ENCODE data around the gene UNK.

The UNK gene

DNA sequence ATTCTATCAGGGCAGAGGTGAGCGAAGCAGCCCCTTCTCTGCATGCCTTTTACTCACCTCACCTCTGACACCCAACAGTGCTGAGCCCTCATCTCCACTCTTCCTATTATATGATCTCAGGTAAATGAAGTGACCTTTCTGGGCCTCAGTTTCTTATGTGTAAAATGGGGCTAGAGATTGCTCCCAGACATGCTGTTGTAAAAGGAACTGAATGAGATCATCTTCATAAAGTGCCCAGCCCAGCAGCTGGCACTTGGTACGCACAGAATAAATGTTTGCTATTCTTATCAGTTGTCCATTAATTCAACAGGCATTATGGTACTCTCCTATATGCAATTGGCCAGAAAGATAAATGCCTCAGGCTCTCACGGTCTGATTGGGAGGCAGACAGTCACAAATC lies 15.1 kb upstream of the UNK start:
- intact Hi-C loops (cut with DNase I): no loop called here
- peak in 2 of 10 donors; percentile 7 to 12 for DNase-seq

DNA sequence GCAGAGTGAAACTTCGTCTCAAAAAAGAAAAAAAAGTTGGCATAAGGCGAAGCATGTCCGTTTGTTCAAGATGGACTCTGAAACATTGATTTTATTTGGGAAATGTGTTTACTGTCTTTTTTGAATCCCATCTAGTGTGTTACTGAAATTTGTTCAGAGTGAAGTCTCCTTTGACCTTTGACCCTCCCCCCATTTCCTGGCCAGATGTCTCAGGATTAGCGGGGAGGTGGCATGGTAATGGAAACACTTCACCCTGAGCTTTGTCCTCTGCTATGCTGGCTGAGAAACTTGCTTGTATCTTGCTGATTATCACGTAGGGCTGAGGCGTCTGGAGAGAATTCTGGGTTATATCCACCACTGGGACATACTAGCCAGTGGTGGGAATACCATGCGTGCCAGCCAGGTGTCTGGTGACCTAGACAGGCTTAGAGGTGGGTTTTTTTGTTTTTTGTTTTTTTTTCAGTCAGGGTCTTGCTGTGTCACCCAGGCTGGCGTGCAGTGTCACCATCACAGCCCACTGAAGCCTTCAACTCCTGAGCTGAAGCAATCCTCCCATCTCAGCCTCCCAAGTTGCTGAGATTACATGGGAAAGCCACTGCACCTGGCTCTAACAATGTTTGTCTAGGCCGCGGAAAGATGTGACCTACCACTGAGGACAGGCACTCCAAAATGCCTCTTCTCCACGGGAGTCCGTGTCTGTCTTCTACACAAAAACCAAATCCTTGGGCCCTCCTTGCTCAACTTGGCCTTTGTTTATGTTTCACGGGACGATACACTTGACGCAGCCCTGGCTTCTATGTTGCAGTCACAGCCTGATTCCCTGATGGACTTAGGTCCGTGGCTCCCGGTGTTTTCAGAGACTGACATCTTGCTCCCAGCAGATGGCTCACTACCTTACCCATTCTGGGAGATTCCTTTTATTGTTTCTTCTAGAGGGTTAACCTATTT lies 13.0 kb upstream of the UNK start:
- intact Hi-C loops (cut with DNase I): no loop called here
- DNase-seq: peak in 3 of 10 donors; percentile 3 to 55 (median 55)

DNA sequence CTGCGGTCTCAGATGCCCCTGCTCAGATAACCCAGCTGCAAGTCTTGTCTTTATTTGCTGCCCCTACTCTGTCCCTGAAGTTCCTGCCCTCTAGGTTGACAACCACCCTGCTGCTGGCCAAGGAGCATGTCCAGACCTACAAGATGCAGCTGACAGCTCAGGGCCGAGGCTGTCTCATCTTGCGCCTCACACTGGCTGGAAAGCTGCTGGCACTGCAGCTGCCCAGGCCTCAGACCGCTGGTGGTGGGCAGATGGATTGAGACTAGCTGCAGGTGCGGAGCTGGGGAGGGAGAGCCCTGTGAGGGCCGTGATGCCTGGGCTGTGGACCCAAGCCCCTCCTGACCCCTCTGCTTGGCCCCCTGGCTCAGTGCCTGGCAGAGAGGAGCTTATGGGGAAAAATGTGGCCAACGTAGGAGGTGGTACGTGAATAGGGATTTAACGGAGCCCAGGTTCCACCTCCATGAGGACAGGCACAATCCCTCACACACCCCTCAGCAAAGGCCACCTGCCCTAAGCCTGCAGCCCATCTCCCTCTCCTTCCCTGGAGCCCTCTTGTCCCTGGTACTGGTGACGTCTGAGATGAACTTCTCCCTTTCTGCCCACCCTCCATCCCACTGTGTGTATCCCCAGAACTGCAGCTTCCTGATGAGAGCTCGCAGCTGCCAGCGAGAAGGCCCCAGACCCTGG lies 11.3 kb upstream of the UNK start:
- intact Hi-C loops (cut with DNase I): no loop called here
- peak in 4 of 10 donors; percentile 5 to 80 (median 60) for DNase-seq

DNA sequence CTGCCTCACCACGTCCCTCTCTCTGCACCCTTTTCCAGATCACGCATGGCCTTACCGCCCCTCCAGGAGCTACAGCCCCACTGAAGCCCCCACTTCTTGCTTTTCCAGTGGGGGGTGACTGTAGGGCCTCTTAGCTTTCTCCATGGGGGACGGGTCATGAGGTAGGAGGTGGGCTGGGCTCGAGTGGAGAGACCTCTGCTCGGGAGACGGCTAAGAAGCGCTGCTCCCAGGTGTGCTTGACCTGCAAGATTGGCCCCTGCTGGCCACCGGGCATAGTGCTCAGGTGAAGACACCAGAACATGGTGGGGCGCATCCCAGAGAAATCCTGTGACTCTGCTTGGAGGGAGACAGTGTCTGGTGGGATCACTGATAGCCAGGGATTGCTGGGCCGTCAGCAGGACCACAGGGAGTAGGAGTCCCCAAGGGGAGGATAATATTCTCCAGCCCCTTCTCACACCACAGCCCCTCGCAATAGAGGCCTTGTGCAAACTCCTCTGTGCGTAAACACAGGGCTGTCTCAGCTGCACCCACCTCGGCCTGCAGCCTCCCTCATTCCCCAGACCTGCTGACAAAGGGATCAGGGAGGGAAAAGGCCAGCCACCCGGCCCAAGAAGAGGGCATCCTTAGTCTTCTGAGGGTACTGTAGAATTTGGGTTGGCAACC lies 10.7 kb upstream of the UNK start:
- intact Hi-C loops (cut with DNase I): no loop called here
- peak in 3 of 10 donors; percentile 52 to 70 (median 58) for DNase-seq

DNA sequence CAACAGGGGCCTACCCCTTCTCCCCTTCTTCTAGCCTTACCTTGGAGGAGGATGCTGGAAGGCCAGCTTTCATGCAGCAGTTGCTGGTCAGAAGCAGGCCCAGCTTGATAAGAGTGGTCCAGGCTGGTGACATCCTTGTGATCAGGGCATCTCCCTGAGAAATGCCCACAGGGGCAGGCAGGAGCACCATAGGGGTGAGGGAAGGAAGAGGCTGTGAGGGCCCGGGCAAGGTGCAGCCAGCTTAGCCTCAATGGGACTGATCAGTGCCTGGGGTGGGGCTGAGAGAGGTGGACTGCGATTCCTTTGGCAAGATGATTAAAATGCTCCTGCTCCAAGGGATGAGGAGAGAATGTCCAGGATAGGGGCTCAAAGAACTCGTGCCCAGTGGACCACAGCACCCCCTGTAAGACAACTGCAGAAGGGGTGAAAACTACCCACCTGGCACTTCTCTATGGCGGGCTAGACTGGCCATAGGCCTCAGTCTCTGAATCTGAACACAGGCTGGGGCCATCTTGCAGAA lies 10.1 kb upstream of the UNK start:
- peak in 2 of 10 donors; percentile 49 to 50 for DNase-seq
- intact Hi-C loops (cut with DNase I): no loop called here

DNA sequence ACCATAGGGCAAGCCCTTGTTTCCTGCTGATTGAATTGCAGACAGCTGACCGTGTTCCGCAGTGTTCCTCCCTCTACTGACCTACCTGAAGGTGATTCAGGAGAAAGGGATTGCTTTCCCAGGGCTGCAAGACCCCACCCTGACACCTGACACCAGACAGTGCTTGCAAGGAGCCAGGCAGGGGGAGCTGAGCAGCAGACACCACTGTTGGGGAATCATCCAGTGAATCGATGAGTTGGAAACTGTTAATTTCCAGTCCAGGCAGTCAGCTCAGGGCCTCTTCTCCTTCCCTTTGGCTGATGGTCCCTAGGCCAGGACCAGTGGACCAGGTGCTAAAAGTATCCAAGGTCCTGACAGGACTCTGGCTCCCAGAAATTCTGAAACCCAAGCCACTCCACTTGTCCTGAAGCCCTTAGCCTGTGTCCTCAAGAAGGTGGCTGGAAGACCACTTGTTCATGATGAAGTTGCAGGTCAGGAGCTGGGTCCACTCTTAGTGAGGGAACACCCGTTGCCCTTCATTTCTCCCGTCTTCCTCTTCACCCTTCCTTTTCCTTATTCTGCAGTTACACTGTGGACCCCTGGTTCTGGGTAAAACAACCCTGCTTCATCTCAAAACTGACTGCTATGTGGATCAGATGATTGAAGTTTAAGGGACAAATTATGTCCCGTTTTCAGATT lies 9.5 kb upstream of the UNK start:
- peak in 2 of 10 donors; percentile 13 to 34 for DNase-seq
- intact Hi-C loops (cut with DNase I): loop anchor here (5.0 kb wide), 1 partner anchor 67 kb away; the partner anchor contains the start of gene UNC13D

DNA sequence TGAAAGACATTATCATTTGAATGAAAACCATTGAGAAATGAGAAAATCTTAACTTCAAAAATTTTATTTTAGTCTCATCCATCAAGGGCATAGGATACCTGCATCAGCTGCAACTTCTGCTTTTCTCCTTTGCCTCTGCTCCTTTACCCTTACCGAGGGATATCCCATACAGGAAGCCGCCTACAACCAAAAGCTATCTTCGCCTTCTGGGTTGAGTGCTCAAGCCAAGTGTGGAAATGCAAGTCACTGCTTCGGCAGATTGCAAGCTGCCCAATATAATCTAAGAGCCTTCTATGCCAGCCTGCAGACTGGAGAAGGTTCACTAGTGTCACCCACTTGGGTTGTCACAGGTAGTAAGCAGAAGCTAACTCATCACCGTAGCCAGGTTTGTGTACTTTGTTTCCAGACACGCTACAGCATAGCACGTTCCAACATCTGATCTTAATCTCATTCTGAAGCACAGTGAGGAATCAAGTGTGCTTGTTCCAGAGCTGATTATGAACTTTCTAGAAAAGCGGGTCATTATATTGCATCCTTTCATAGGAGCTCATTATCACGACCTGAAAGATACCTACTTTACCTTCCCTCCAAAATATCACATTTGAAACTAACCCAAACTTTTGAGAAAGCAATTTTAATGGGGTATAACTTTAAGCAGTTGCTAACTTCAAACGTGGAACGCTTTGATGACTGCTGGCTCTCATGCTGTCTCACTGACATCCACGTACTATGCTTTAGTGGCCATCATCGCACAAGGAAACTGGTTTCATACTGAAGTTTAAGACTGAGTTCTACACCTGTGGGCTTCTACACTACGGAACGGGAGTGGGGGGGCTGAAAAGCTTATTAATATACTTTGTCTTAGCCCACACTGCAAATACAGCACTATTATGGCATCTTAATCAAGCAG lies 8.0 kb upstream of the UNK start:
- intact Hi-C loops (cut with DNase I): loop anchor here (5.0 kb wide), 1 partner anchor 66 kb away; the partner anchor contains the start of gene UNC13D
- peak in 2 of 10 donors; percentile 20 to 38 for DNase-seq

DNA sequence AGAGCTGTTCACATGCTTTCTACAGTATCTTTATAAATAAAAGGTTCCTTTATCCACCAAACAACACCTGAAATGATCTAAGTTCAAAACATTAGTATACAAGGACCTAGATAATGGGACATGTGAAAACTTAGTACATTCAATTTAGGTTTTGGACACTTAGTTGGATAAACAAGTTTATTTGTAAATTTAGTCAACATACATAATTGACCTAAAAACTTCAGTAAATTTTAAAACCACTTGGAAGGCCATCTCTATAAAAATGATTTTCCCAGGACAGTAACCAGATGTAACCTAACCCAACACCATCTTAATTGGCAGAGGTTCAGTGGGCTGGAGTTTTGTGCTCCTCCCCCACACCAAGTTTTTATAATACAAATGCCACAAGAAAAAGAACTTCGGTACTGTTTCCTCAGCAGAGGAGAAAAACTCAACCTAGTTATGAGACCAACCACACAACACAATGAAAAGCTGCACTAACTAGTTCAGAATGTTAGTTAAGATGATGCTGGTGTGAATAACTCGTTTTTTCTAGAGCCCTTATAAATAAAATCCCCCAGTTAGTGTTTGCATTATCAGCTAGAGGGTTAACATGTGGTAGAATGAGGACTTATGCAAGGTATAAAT lies 7.2 kb upstream of the UNK start:
- intact Hi-C loops (cut with DNase I): loop anchor here (5.0 kb wide), 1 partner anchor 65 kb away; the partner anchor contains the start of gene UNC13D

DNA sequence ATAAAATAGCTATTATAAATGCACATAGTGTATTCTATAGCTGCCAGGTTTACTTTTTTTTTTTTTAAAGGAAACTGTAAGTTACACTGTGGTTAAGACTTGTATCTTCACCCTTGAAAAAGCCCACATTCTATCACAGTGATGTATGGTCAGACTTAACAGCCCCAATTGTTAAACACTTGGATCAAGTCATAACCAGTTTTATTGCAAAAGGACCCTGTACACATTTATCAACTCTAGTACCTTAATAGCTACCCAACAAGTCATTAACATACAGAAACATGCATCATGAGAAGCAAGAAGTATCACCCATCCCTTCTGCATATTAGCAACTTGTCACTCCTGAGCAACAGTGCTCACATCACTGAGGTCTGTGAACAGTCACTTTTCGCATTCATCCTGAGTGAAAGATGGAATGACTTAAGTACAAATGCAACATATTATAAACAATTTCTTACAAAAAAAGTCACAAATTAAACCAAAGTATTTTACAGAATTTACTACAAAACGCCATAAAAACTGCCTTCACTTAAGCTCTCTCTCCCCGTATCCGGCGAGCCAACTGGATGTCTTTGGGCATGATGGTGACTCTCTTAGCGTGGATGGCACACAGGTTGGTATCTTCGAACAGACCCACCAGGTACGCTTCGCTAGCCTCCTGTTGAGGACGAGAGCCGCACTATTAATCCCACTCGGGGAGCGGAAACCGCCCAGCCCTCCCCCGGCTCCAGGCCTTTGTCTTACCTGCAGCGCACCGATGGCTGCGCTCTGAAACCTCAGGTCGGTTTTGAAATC lies 6.3 kb upstream of the UNK start:
- DNase-seq: peak in 1 of 10 donors; percentile 70
- intact Hi-C loops (cut with DNase I): loop anchor here (5.0 kb wide), 1 partner anchor 64 kb away; the partner anchor contains the start of gene UNC13D

More for the DNA sequence above, 7.2 kb upstream of the UNK start:
- peak in 1 of 10 donors; percentile 4 for DNase-seq

DNA sequence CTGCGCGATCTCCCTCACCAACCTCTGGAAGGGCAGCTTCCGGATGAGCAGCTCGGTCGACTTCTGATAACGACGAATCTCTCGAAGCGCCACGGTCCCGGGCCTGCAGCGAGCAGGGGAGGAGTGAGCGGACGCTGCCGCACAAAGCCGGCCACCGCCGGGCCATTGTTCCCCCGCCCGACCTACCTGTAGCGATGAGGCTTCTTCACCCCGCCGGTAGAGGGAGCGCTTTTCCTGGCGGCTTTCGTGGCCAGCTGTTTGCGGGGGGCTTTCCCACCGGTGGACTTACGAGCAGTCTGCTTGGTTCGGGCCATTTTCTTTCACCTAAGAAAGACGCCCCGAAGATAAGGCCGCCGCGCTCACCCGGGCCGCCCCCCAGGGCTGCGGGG lies 5.8 kb upstream of the UNK start:
- intact Hi-C loops (cut with DNase I): loop anchor here (5.0 kb wide), 1 partner anchor 63 kb away; the partner anchor contains the start of gene UNC13D
- peak in 1 of 10 donors; percentile 79 for DNase-seq

DNA sequence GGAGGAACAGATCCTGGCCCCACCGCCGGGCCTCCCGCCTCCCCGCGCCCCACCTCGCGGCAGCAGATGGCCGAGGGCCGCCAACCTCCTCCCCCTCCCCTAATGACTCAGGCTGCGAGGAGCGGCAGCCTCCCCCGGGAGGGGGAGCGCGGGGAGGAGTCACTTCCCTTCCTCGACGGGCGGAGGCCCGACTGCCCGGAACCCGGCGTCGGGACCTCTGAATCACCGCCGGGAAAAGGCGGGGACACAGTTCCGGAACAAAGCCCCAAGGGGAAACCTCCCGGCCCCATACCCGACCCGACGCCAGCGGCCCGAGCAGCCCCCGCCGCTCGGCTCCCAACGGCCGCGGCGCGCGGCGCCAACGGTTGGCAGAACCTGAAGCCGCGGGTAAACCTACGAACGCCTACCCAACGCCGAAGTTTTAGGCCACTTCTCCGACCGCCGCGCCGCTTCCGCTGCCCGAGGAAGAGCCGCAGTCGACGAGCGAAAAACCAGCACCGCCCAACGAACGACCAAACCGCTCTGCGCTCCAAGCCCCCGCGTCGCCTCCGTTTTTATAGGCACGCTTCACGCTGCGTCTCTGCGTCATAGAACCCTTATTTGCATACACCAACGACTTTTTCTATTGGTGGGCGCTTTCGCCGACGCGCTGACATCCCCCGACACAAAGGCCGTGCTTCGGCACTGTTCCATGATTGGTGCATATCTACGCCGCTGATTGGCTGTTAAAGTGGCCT lies 5.2 kb upstream of the UNK start:
- peak; percentile 92 to 99 (median 96) for DNase-seq
- intact Hi-C loops (cut with DNase I): loop anchor here (5.0 kb wide), 1 partner anchor 63 kb away; the partner anchor contains the start of gene UNC13D

DNA sequence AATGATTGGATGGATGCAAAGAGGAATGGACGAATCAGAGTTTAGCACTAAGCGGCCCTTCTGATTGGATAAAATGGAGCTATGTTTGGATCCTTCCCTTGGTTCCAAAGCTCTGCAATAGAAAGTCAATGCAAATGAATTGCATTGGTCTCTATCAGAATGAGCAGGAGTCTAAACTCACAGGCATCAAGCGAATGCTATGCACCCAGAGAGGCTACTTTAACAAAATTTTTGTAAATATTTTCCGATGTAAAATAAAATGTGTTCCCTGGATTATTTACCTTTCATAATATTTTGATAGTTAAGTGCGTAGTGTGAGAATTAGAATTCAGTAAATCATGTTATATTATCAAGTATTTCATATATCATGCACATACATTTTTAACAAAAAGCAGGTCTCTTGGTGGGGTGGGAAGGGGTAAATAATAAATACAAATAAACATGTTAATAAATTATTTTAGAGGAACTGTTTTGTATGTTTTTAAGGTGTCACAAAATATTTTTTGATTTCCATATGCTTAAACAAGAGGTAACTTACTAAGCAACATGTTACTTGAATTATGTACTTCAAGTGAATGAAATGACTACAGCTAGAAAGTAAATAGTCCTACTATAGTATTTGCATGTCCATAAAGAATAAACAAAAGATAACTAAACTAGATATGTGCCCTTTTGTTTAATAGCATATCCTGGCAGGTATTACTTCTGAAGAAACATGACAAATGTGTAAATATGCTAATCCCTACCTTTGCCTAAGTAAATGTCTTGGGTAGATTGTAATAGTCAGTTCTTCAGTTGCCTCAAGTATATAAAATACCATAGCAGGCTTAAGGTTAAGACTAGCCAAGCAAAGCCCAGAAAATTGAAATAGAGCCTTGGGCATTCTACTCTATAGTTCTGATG lies 4.4 kb upstream of the UNK start:
- no peak for DNase-seq
- intact Hi-C loops (cut with DNase I): loop anchor here (5.0 kb wide), 1 partner anchor 62 kb away; the partner anchor contains the start of gene UNC13D

DNA sequence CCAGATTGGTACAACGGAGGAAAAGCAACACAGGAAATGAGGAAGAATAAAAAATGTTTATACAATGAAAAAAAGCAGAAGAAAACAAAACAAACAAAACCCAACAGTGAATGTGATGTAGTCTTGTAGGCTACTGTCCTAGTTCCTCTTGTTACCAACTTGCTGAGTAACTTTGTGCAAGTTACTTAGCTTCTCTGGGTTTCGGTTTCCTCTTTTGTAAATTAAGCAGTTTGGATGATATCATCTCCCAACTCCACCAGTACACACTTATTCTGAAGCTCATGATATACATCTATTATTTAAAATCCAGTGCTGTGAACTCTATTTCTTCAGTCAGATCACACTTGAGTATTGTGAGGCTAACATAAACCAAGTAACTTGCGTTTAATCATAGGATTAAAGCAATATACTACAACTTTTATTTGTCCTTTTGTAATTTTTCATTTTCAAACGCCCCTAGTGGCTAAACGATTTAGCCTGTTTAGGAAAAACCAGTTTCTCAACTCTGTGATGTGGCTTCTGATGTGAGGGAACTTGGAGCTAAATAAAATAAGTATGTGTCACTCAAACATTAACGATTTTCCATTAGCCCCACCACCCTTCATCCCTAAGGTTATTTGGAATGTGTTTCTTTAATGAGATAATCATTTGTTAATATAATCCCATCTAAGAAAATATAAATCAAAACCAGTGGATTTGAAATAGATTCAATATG lies 1.4 kb upstream of the UNK start:
- no peak for DNase-seq
- intact Hi-C loops (cut with DNase I): no loop called here

DNA sequence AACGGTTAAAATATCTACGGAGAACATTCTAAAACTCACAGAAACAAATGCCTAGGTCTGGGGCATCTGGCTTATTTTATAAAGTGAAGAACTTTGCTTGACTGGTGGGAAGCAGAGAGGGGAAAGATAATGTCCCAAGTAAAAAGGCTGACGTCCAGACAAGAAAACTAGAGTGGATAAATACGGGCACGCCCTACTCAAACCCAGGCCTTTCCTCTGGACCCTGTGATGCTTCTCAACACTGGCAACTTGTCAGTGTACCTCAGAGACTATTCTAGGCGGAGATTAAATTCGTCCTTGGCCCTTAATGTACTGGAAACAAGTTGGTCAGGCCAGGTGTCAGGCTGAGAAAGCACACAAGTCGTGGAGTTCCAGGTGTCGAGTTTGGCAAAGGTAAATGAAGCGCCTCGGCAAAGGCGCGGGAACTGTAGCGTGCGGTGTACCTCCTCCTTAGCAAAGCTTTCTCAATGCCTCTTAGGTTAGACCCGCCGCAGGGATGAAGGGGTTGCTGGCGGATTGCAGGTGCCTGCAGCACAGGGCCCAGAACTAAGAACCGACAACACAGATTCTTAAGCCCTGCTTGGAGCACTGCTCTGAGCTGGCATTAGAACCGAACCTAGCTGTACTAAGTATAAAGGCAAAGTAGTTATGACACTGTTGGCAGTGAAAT lies 668 bp upstream of the UNK start:
- intact Hi-C loops (cut with DNase I): no loop called here
- peak in 3 of 10 donors; percentile 33 to 84 (median 78) for DNase-seq
